ENCODE results near the gene FRMD4B. TPM values are rescaled to one million over a fixed set of nuclear protein-coding genes. Genes with fewer than 3 reads are reported as not detected.

The FRMD4B gene
- total and polyA plus RNA-seq, 2 donors (not counting 3 experiments of a cell fraction or from before 2014, with no cell fraction given), result 66.4 to 89.7 TPM

GRCh38 chr3:69417541-69418078, 31.7 kb upstream of the FRMD4B start:
- BruUV-seq (replicated peaks), result no TSS peak
- dilution Hi-C loops (cut with MboI; ENCODE audit: extremely low pct_ligation_motif_present, low sequenced_read_pairs), result loop anchor here (25.0 kb wide), 1 partner anchor 255 kb away; no protein-coding TSS in a partner anchor

More at GRCh38 chr3:69417541-69418078, 31.7 kb upstream of the FRMD4B start:
- POLR2A ChIA-PET, result no interaction called here
- Histone ChIP-seq H3K4me2 (ENCODE audit: insufficient read depth, low read length) (no peak overlapping the region), H3K4me3 (replicated peaks in 1 of 3; ENCODE audit: insufficient read depth in 1 of 3, low read depth in 1 of 3, low read length in 3 of 3) (no peak overlapping the region), H3K27me3 (ENCODE audit: control insufficient read depth in 2 of 2, insufficient read depth in 2 of 2, low read length in 2 of 2) (no peaks in the 10 kb centered on the region), H3K36me3 (ENCODE audit: control insufficient read depth in 2 of 2, extremely low read depth in 1 of 2, insufficient read depth in 2 of 2, low read length in 2 of 2) (no peaks in the 10 kb centered on the region), H4K20me1 (replicated peaks; ENCODE audit: control insufficient read depth, extremely low read depth, insufficient read depth, low read length) (no peaks in the 10 kb centered on the region), H3K9me1 (replicated peaks; ENCODE audit: control insufficient read depth, extremely low read depth, insufficient read depth, low read length) (no peaks in the 10 kb centered on the region), H3K9me3 (replicated peaks; ENCODE audit: control insufficient read depth, insufficient read depth, low read length) (no peaks in the 10 kb centered on the region), H2AFZ (ENCODE audit: low read depth, low read length) (no peak overlapping the region), H3K79me2 (ENCODE audit: control insufficient read depth, insufficient read depth, low read length) (no peaks in the 10 kb centered on the region), H3K4me1 (ENCODE audit: control insufficient read depth, extremely low read depth, insufficient read depth, low read length) (peaks cover 16% of the 10 kb centered on the region), H3K27ac (ENCODE audit: insufficient read depth, low read depth, low read length) (no peak overlapping the region), H3K9ac (replicated peaks; ENCODE audit: extremely low read depth, insufficient read depth, low read length) (no peak overlapping the region)
- intact Hi-C loops (cut with micrococcal nuclease), result no loop called here
- no peak for TF ChIP-seq CTCF (IDR thresholded peaks at IDR 0.05; ENCODE audit: extremely low read depth in 1 of 2, insufficient read depth in 1 of 2, low read depth in 1 of 2, low read length in 2 of 2)
- TF ChIP-seq FOS (IDR thresholded peaks at IDR 0.05; ENCODE audit: borderline replicate concordance, insufficient read depth, low read length), result no peak
- TF ChIP-seq JUN (IDR thresholded peaks at IDR 0.05; ENCODE audit: borderline replicate concordance, insufficient read depth, insufficient read length, low read depth), result no peak
- TF ChIP-seq POLR2AphosphoS5 (IDR thresholded peaks at IDR 0.05; ENCODE audit: insufficient read depth, low read depth, low read length), result no peak
- TF ChIP-seq EZH2 (IDR thresholded peaks at IDR 0.05; ENCODE audit: borderline replicate concordance, low read depth, low read length, severe bottlenecking), result no peak
- TF ChIP-seq GATA2 (IDR thresholded peaks at IDR 0.05; ENCODE audit: insufficient read depth, insufficient read length, low read depth, low read length), result no peak
- no peak for TF ChIP-seq MAX (IDR thresholded peaks at IDR 0.05; ENCODE audit: insufficient read depth, insufficient read length)
- TF ChIP-seq POLR2A (IDR thresholded peaks at IDR 0.05; ENCODE audit: low read depth, low read length), result no peak
- TF ChIP-seq MYC (IDR thresholded peaks at IDR 0.05; ENCODE audit: low read depth, low read length), result no peak
- CTCF ChIA-PET, result no interaction called here
- no peak for DNase-seq (ENCODE audit: low read depth, low spot score)
- FAIRE-seq, result no peak

Measured in endothelial cell of umbilical vein (primary cell).